GM12878 (cell line): Measurements from ENCODE around the gene ARRDC5. TPM values are rescaled to one million over a fixed set of nuclear protein-coding genes. Genes with fewer than 3 reads are reported as not detected.
"Not testable (repeated sequence)": the region's sequence is repeated elsewhere in the genome, so short reads cannot be mapped to it uniquely, and the experiment has no call there.

ENCODE experiments used
- ATAC-seq: fragments of 200-7000 bp; cut with Tn5 transposase; 3 replicates; pipeline ENCODE4 v1.9.1; 2020; ENCODE audit warnings: mild to moderate bottlenecking, moderate library complexity
- BruUV-seq: library from RNA; stranded (reverse); fragments of 400-500 nt; replicated peaks from 2 replicates; lab custom pipeline; 2021; lab: Mats Ljungman, UMichigan
- CTCF ChIA-PET: fragments of 300-600 bp; sonication (Branson Sonifier 250); formaldehyde crosslinking; extraction: SDS; loops from one replicate; lab custom pipeline; 2021; ENCODE audit warnings: inconsistent platforms; lab: Yijun Ruan, JAX
- POLR2A ChIA-PET: fragments of 350-600 bp; formaldehyde crosslinking; extraction: SDS; loops from one replicate; lab custom pipeline; 2021; ENCODE audit warnings: inconsistent platforms; lab: Charles Lee
- RAD21 ChIA-PET: fragments of 300-600 bp; sonication (Branson Sonifier 250); formaldehyde crosslinking; loops from one replicate; lab custom pipeline; 2023; ENCODE audit warnings: antibody characterized with exemption; ENCODE audit not compliant: unreplicated experiment; lab: Charles Lee
- SMC1A ChIA-PET: fragments of 300-600 bp; sonication (Branson Sonifier 250); formaldehyde crosslinking; loops from one replicate; lab custom pipeline; 2023; ENCODE audit not compliant: unreplicated experiment, uncharacterized antibody; lab: Charles Lee
- DNase-seq: peaks from one replicate; pipeline ENCODE4 v3.0.0-alpha.2; 2011; ENCODE audit warnings: low read depth, low spot score
- FAIRE-seq: peaks from 3 replicates; lab custom pipeline; 2011; peaks lifted over from hg19 to GRCh38; lab: Jason Lieb, UNC
- H2AFZ ChIP-seq: 2 replicates; pipeline ENCODE4 v1.6.0; 2011; ENCODE audit warnings: low read depth, low read length, control low read depth; ENCODE audit not compliant: control insufficient read depth
- H3K27ac ChIP-seq: 2 replicates; pipeline ENCODE4 v1.5.1; 2011; ENCODE audit warnings: control low read depth; ENCODE audit not compliant: control insufficient read depth, insufficient read depth
- H3K27me3 ChIP-seq, 2 experiments: replicated peaks in 1 of 2; 2 replicates each; pipeline versions ENCODE4 v1.6.0 to v1.6.1; 2011; ENCODE audit warnings: low read length in 1 of 2; ENCODE audit not compliant: control insufficient read depth in 2 of 2, insufficient read depth in 2 of 2
- H3K36me3 ChIP-seq, 2 experiments: 2 replicates each; pipeline ENCODE4 v1.5.1; 2011; ENCODE audit warnings: low read length in 1 of 2; ENCODE audit not compliant: control insufficient read depth in 2 of 2, insufficient read depth in 2 of 2
- H3K4me1 ChIP-seq: 2 replicates; pipeline ENCODE4 v1.6.1; 2011; ENCODE audit warnings: mild to moderate bottlenecking, low read length, moderate library complexity, mixed read lengths; ENCODE audit not compliant: control insufficient read depth, insufficient read depth
- H3K4me2 ChIP-seq: 2 replicates; pipeline ENCODE4 v1.6.0; 2011; ENCODE audit warnings: control low read depth; ENCODE audit not compliant: control insufficient read depth, insufficient read depth
- H3K4me3 ChIP-seq: fragments of 200-600 bp; sonication (generic); 2 replicates; pipeline ENCODE4 v1.5.1; 2016
- H3K79me2 ChIP-seq: 2 replicates; pipeline ENCODE4 v1.6.0; 2011; ENCODE audit warnings: low read length; ENCODE audit not compliant: control insufficient read depth, insufficient read depth
- H3K9ac ChIP-seq: 2 replicates; pipeline ENCODE4 v1.8.0; 2011; ENCODE audit warnings: low read length, control low read depth, mixed read lengths; ENCODE audit not compliant: control insufficient read depth, insufficient read depth
- H3K9me3 ChIP-seq: replicated peaks from 3 replicates; pipeline ENCODE4 v1.5.1; 2011; ENCODE audit warnings: mild to moderate bottlenecking, low read length; ENCODE audit not compliant: control insufficient read depth, insufficient read depth
- H4K20me1 ChIP-seq: 2 replicates; pipeline ENCODE4 v1.6.0; 2011; ENCODE audit not compliant: control insufficient read depth, insufficient read depth
- IKZF1 ChIP-seq: fragments of 450-650 bp; conservative IDR thresholded peaks from 2 replicates; pipeline ENCODE4 v1.6.1; 2017; ENCODE audit warnings: antibody characterized with exemption, mild to moderate bottlenecking
- RAD51 ChIP-seq: fragments of 450-650 bp; IDR thresholded peaks from 2 replicates; pipeline ENCODE4 v1.6.1; 2016; ENCODE audit warnings: moderate library complexity, mild to moderate bottlenecking, inconsistent platforms
- WGBS: methylation state at CpG from one replicate; pipeline ENCODE4 v1.1.6; 2016; ENCODE audit warnings: low lambda C conversion rate; ENCODE audit not compliant: insufficient replicate concordance, insufficient coverage; ENCODE audit errors: missing lambda C conversion rate; 5-methylcytosine and 5-hydroxymethylcytosine counted together
- in situ Hi-C: fragments of 300-500 bp; cut with MboI; formaldehyde crosslinking; loops from 9 replicates; pipeline ENCODE4 v1.14.3; 2018; ENCODE audit warnings: mixed read lengths
- intact Hi-C: fragments of 100-400 bp; cut with micrococcal nuclease; formaldehyde crosslinking; loops from one replicate; pipeline ENCODE4 v1.14.2; 2022; ENCODE audit not compliant: unreplicated experiment
- polyA plus RNA-seq, 11 experiments: library from polyadenylated mRNA; depleted of rRNA in 4 of 11; unstranded in 6 of 11; stranded (reverse) in 5 of 11; fragments of >200 nt; fragmentation: Nextera tagmentation in 4 of 11; fragmentation: Illumina TruSeq in 1 of 11; extraction: Ambion mirVana in 4 of 11; extraction: Trizol in 1 of 11; gene quantifications; 1 replicate in 1 of 11; 2 replicates in 10 of 11; pipeline versions ENCODE4 v1.2.1 to v1.2.3, GENCODE V29; 2011 to 2016; ENCODE audit warnings: inconsistent platforms in 2 of 11, missing spikeins in 2 of 11, low read depth in 1 of 11
- total RNA-seq, 4 experiments: library from RNA; depleted of rRNA in 3 of 4; stranded (reverse); fragments of >200 nt in 3 of 4; fragmentation: Illumina TruSeq in 1 of 4; extraction: Trizol in 1 of 4; gene quantifications; 2 replicates each; pipeline versions ENCODE4 v1.2.1 to v1.2.3, GENCODE V29; 2013 to 2021
- TF ChIP-seq, protein P1 (sequence below): fragments of 450-650 bp; formaldehyde crosslinking; IDR thresholded peaks from 2 replicates; pipeline ENCODE4 v1.4.0; 2020; ENCODE audit warnings: mild to moderate bottlenecking, moderate library complexity

Gene ARRDC5
- total and polyA plus RNA-seq, 10 of the 15 experiments (the other 5 are each of a cell fraction or from before 2014, with no cell fraction given) = 0.03 to 0.38 (median 0.12) TPM; not detected in 2

DNA sequence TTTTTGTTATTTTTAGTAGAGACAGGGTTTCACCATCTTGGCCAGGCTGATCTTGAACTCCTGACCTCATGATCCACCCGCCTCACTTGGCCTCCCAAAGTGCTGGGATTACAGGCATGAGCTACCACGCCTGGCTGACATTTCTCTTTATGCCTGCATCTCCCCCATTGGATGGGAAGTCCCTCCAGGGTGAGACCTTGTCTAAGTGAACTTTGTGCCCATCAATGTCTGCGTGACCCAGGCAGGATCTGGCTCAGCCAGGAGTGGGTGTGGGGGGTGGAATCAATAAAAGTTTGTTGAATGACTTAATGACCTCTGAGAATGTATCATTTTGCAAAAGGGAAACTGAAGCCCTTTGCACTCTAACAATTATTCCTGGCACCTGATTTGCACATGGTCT lies 1.8 kb upstream of the ARRDC5 start (continued):
- TF ChIP-seq, protein P1, sequence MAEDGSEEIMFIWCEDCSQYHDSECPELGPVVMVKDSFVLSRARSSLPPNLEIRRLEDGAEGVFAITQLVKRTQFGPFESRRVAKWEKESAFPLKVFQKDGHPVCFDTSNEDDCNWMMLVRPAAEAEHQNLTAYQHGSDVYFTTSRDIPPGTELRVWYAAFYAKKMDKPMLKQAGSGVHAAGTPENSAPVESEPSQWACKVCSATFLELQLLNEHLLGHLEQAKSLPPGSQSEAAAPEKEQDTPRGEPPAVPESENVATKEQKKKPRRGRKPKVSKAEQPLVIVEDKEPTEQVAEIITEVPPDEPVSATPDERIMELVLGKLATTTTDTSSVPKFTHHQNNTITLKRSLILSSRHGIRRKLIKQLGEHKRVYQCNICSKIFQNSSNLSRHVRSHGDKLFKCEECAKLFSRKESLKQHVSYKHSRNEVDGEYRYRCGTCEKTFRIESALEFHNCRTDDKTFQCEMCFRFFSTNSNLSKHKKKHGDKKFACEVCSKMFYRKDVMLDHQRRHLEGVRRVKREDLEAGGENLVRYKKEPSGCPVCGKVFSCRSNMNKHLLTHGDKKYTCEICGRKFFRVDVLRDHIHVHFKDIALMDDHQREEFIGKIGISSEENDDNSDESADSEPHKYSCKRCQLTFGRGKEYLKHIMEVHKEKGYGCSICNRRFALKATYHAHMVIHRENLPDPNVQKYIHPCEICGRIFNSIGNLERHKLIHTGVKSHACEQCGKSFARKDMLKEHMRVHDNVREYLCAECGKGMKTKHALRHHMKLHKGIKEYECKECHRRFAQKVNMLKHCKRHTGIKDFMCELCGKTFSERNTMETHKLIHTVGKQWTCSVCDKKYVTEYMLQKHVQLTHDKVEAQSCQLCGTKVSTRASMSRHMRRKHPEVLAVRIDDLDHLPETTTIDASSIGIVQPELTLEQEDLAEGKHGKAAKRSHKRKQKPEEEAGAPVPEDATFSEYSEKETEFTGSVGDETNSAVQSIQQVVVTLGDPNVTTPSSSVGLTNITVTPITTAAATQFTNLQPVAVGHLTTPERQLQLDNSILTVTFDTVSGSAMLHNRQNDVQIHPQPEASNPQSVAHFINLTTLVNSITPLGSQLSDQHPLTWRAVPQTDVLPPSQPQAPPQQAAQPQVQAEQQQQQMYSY (CRISPR knock-in tag) = no peak
- TF ChIP-seq IKZF1 (no peak), RAD51 (no peak)

DNA sequence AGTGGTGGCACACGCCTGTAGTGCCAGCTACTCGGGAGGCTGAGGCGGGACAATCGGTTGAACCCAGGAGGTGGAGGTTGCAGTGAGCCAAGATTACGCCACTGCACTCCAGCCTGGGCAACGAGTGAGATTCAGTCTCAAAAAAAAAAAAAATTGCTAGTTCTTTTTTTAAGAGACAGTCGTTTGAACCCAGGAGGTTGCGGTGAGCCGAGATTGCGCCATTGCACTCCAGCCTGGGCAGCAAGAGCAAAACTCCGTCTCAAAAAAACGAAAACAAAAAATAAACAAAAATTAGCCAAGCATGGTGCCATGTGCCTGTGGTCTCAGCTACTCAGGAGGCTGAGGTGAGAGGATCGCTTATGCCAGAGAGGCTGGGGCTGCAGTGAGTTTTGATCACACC lies 1.8 kb downstream of the ARRDC5 start:
- H3K36me3 ChIP-seq, BruUV-seq, H3K27me3 ChIP-seq, H3K9ac ChIP-seq, H3K9me3 ChIP-seq, H3K27ac ChIP-seq, H4K20me1 ChIP-seq, CTCF ChIA-PET, intact Hi-C loops, DNase-seq, H2AFZ ChIP-seq, FAIRE-seq, H3K4me2 ChIP-seq, in situ Hi-C loops, POLR2A ChIA-PET, H3K4me1 ChIP-seq, H3K79me2 ChIP-seq, RAD21 ChIA-PET, ATAC-seq, H3K4me3 ChIP-seq: not testable (repeated sequence)
- 68% methylated on average over 13 of the region's 13 CpGs for WGBS
- SMC1A ChIA-PET = interaction anchor here (2.3 kb wide), 1 partner anchor 11 kb away, joined by 6 read pairs; no protein-coding TSS in a partner anchor
